Activated CD4-positive, alpha-beta T cell treated with anti-CD3 and anti-CD28 coated beads, Interleukin-2, amount 10 ng/mL, durations not matched to agents 24 days and 14 days (primary cell): ENCODE measurements around the gene IGHMBP2. TPM values are rescaled to one million over a fixed set of nuclear protein-coding genes. Genes with fewer than 3 reads are reported as not detected.

Experiments
- DNase-seq: peaks from one replicate; pipeline ENCODE4 v3.0.0; 2022
- H3K27ac Mint-ChIP-seq: one replicate; pipeline ENCODE4 v1.8.0; 2022; ENCODE audit warnings: mild to moderate bottlenecking, mixed read lengths
- H3K27me3 Mint-ChIP-seq: one replicate; pipeline ENCODE4 v1.8.0; 2022; ENCODE audit warnings: mixed read lengths
- H3K36me3 Mint-ChIP-seq: one replicate; pipeline ENCODE4 v1.8.0; 2022; ENCODE audit warnings: low read depth, mild to moderate bottlenecking, mixed read lengths
- H3K4me1 Mint-ChIP-seq: one replicate; pipeline ENCODE4 v1.8.0; 2021; ENCODE audit warnings: mixed read lengths
- H3K4me3 Mint-ChIP-seq: one replicate; pipeline ENCODE4 v1.8.0; 2022; ENCODE audit warnings: mild to moderate bottlenecking, moderate library complexity, mixed read lengths
- H3K9me3 Mint-ChIP-seq: one replicate; pipeline ENCODE4 v1.8.0; 2021; ENCODE audit warnings: mixed read lengths
- intact Hi-C: fragments of 100-400 bp; cut with micrococcal nuclease; formaldehyde crosslinking; loops from one replicate; pipeline ENCODE4 v1.15.1; 2023
- total RNA-seq: library from RNA; stranded (reverse); gene quantifications from 2 replicates; pipeline ENCODE4 v1.2.3, GENCODE V29; 2022

Gene IGHMBP2
- total RNA-seq, 1 donor from 2014 or later, result 39.8 TPM

GRCh38 chr11:68900835-68901381 is 2.8 kb upstream of the IGHMBP2 start:
- DNase-seq, result no peak
- Mint-ChIP-seq H3K27ac (no peak overlapping the region), H3K36me3 (peaks cover 37% of the 10 kb centered on the region), H3K4me1 (peaks cover 26% of the 10 kb centered on the region), H3K4me3 (no peak overlapping the region), H3K9me3 (no peaks in the 10 kb centered on the region), H3K27me3 (no peaks in the 10 kb centered on the region)
- intact Hi-C loops, result loop anchor here (5.0 kb wide), 1 partner anchor 146 kb away; the partner anchor contains the start of gene TPCN2

- peak; percentile 79 for DNase-seq
- H3K27ac Mint-ChIP-seq, result peak overlapping the region; percentile 94
- H3K4me3 Mint-ChIP-seq, result peak overlapping the region; percentile 99
- peaks cover 29% of the 10 kb centered on the region for H3K36me3 Mint-ChIP-seq
- no peaks in the 10 kb centered on the region for H3K27me3 Mint-ChIP-seq
- no peaks in the 10 kb centered on the region for H3K9me3 Mint-ChIP-seq
- intact Hi-C loops, result loop anchor here (5.0 kb wide), 1 partner anchor 143 kb away; the partner anchor contains the start of gene TPCN2
- H3K4me1 Mint-ChIP-seq, result peaks cover 26% of the 10 kb centered on the region
Observed at GRCh38 chr11:68904248-68904847, 657 bp downstream of the IGHMBP2 start.

- H3K36me3 Mint-ChIP-seq, result peaks cover 29% of the 10 kb centered on the region
- H3K27me3 Mint-ChIP-seq, result no peaks in the 10 kb centered on the region
- no peak overlapping the region for H3K27ac Mint-ChIP-seq
- H3K4me3 Mint-ChIP-seq, result peak overlapping the region; percentile 99
- H3K9me3 Mint-ChIP-seq, result no peaks in the 10 kb centered on the region
- intact Hi-C loops, result no loop called here
- no peak for DNase-seq
- H3K4me1 Mint-ChIP-seq, result peaks cover 26% of the 10 kb centered on the region
Observed at GRCh38 chr11:68905421-68906360, 2.0 kb downstream of the IGHMBP2 start.

- Mint-ChIP-seq H3K36me3 (peaks cover 38% of the 10 kb centered on the region), H3K4me1 (peaks cover 12% of the 10 kb centered on the region), H3K9me3 (no peaks in the 10 kb centered on the region), H3K4me3 (no peak overlapping the region), H3K27ac (no peak overlapping the region), H3K27me3 (no peaks in the 10 kb centered on the region)
- no peak for DNase-seq
- intact Hi-C loops, result no loop called here
Observed at GRCh38 chr11:68908273-68908672, 4.6 kb downstream of the IGHMBP2 start.

- no peak overlapping the region for H3K27ac Mint-ChIP-seq
- H3K9me3 Mint-ChIP-seq, result no peaks in the 10 kb centered on the region
- H3K4me3 Mint-ChIP-seq, result no peak overlapping the region
- intact Hi-C loops, result no loop called here
- no peaks in the 10 kb centered on the region for H3K27me3 Mint-ChIP-seq
- H3K36me3 Mint-ChIP-seq, result peaks cover 45% of the 10 kb centered on the region
- DNase-seq, result no peak
- no peaks in the 10 kb centered on the region for H3K4me1 Mint-ChIP-seq
Observed at GRCh38 chr11:68910965-68911364, 7.3 kb downstream of the IGHMBP2 start.

- no peaks in the 10 kb centered on the region for H3K27me3 Mint-ChIP-seq
- intact Hi-C loops, result no loop called here
- peaks cover 50% of the 10 kb centered on the region for H3K36me3 Mint-ChIP-seq
- H3K4me3 Mint-ChIP-seq, result no peak overlapping the region
- H3K9me3 Mint-ChIP-seq, result no peaks in the 10 kb centered on the region
- no peak for DNase-seq
- H3K4me1 Mint-ChIP-seq, result no peaks in the 10 kb centered on the region
- no peak overlapping the region for H3K27ac Mint-ChIP-seq
Observed at GRCh38 chr11:68911731-68912130, 8.0 kb downstream of the IGHMBP2 start.

- Mint-ChIP-seq H3K36me3 (peaks cover 50% of the 10 kb centered on the region), H3K27me3 (no peaks in the 10 kb centered on the region), H3K9me3 (no peaks in the 10 kb centered on the region), H3K27ac (no peak overlapping the region), H3K4me3 (no peak overlapping the region), H3K4me1 (no peaks in the 10 kb centered on the region)
- intact Hi-C loops, result no loop called here
- no peak for DNase-seq
Observed at GRCh38 chr11:68912254-68912653, 8.6 kb downstream of the IGHMBP2 start.

- no peak overlapping the region for H3K27ac Mint-ChIP-seq
- H3K4me1 Mint-ChIP-seq, result no peaks in the 10 kb centered on the region
- peaks cover 54% of the 10 kb centered on the region for H3K36me3 Mint-ChIP-seq
- no peaks in the 10 kb centered on the region for H3K27me3 Mint-ChIP-seq
- no peak for DNase-seq
- intact Hi-C loops, result no loop called here
- H3K4me3 Mint-ChIP-seq, result no peak overlapping the region
- no peaks in the 10 kb centered on the region for H3K9me3 Mint-ChIP-seq
Observed at GRCh38 chr11:68913188-68913587, 9.5 kb downstream of the IGHMBP2 start.

- Mint-ChIP-seq H3K4me3 (no peak overlapping the region), H3K36me3 (peaks cover 58% of the 10 kb centered on the region), H3K27ac (no peak overlapping the region), H3K4me1 (no peaks in the 10 kb centered on the region), H3K27me3 (no peaks in the 10 kb centered on the region), H3K9me3 (no peaks in the 10 kb centered on the region)
- intact Hi-C loops, result no loop called here
- no peak for DNase-seq
Observed at GRCh38 chr11:68914761-68915160, 11.1 kb downstream of the IGHMBP2 start.

- H3K4me3 Mint-ChIP-seq, result no peak overlapping the region
Observed at GRCh38 chr11:68916439-68916838, 12.7 kb downstream of the IGHMBP2 start.

GRCh38 chr11:68923614-68924013 is 19.9 kb downstream of the IGHMBP2 start:
- DNase-seq, result no peak
- H3K27ac Mint-ChIP-seq, result no peak overlapping the region
- no peaks in the 10 kb centered on the region for H3K4me1 Mint-ChIP-seq
- no peak overlapping the region for H3K4me3 Mint-ChIP-seq
- H3K27me3 Mint-ChIP-seq, result no peaks in the 10 kb centered on the region
- H3K36me3 Mint-ChIP-seq, result peaks cover 89% of the 10 kb centered on the region
- peaks cover 14% of the 10 kb centered on the region for H3K9me3 Mint-ChIP-seq
- intact Hi-C loops, result no loop called here

More at GRCh38 chr11:68916439-68916838, 12.7 kb downstream of the IGHMBP2 start:
- no peaks in the 10 kb centered on the region for H3K4me1 Mint-ChIP-seq
- intact Hi-C loops, result no loop called here
- DNase-seq, result no peak
- peaks cover 60% of the 10 kb centered on the region for H3K36me3 Mint-ChIP-seq
- H3K27me3 Mint-ChIP-seq, result no peaks in the 10 kb centered on the region
- no peak overlapping the region for H3K27ac Mint-ChIP-seq
- H3K9me3 Mint-ChIP-seq, result no peaks in the 10 kb centered on the region

- H3K4me1 Mint-ChIP-seq, result no peaks in the 10 kb centered on the region
Observed at GRCh38 chr11:68924073-68924925, 20.6 kb downstream of the IGHMBP2 start.

GRCh38 chr11:68925611-68926010 is 21.9 kb downstream of the IGHMBP2 start:
- intact Hi-C loops, result no loop called here

More at GRCh38 chr11:68924073-68924925, 20.6 kb downstream of the IGHMBP2 start:
- Mint-ChIP-seq H3K27me3 (no peaks in the 10 kb centered on the region), H3K4me3 (no peak overlapping the region), H3K9me3 (peaks cover 14% of the 10 kb centered on the region), H3K36me3 (peaks cover 86% of the 10 kb centered on the region), H3K27ac (no peak overlapping the region)
- intact Hi-C loops, result no loop called here
- no peak for DNase-seq

More at GRCh38 chr11:68925611-68926010, 21.9 kb downstream of the IGHMBP2 start:
- DNase-seq, result no peak
- H3K4me1 Mint-ChIP-seq, result no peaks in the 10 kb centered on the region
- no peak overlapping the region for H3K4me3 Mint-ChIP-seq
- H3K27ac Mint-ChIP-seq, result no peak overlapping the region
- H3K36me3 Mint-ChIP-seq, result peaks cover 87% of the 10 kb centered on the region
- H3K27me3 Mint-ChIP-seq, result no peaks in the 10 kb centered on the region
- H3K9me3 Mint-ChIP-seq, result peaks cover 14% of the 10 kb centered on the region
